MM.1S (cell line): ENCODE results near the gene CCT5.

ENCODE experiments used
- CTCF ChIP-seq: fragments of 300-600 bp; sonication (generic); IDR thresholded peaks from 2 replicates; pipeline ENCODE4 v1.5.1; 2016; ENCODE audit warnings: antibody characterized with exemption, low read length, mixed read lengths
- EZH2 ChIP-seq: fragments of 300-600 bp; sonication (generic); optimal IDR thresholded peaks from 2 replicates; pipeline ENCODE3; 2017; ENCODE audit warnings: low read depth, mild to moderate bottlenecking, antibody characterized with exemption, low read length, mixed read lengths

GRCh38 chr5:10303201-10303600, 53.1 kb downstream of the CCT5 start:
- no peak for TF ChIP-seq CTCF
- TF ChIP-seq EZH2 = no peak
